ENCODE measurements around the gene PPP2R5A. TPM values are rescaled to one million over a fixed set of nuclear protein-coding genes. Genes with fewer than 3 reads are reported as not detected.

PPP2R5A gene
- total RNA-seq, 1 experiment from 2014 or later = 22.0 TPM

- Mint-ChIP-seq H3K36me3 (ENCODE audit: insufficient read depth in 1 of 3, low read depth in 3 of 3) (peaks cover 11 to 47% (median 44%) of the 10 kb centered on the region in 3 experiments; a peak in 6 of 7 replicates), H3K27me3 (ENCODE audit: low read depth) (no peaks in the 10 kb centered on the region), H3K4me1 (no peaks in the 10 kb centered on the region), H3K9me3 (no peaks in the 10 kb centered on the region; a peak in 1 of 5 replicates), H3K4me3 (no peak overlapping the region), H3K27ac (peak overlapping the region in 1 of 3 experiments; percentile 66; a peak in 2 of 7 replicates)
- H3K27ac ChIP-seq (ENCODE audit: insufficient read length, low read depth, low read length) = no peak overlapping the region
- no peaks in the 10 kb centered on the region for H3K23me2 ChIP-seq (ENCODE audit: insufficient read length, low read depth, low read length, poor library complexity, severe bottlenecking)
- no peak overlapping the region for H2BK12ac ChIP-seq (ENCODE audit: insufficient read length, low read depth, low read length)
- H2AK5ac ChIP-seq (ENCODE audit: insufficient read length, low read length) = no peak overlapping the region
- no peak overlapping the region for H2AFZ ChIP-seq (ENCODE audit: low read length)
- H3K56ac ChIP-seq (ENCODE audit: insufficient read length, low read depth, low read length) = no peak overlapping the region
- no peaks in the 10 kb centered on the region for H3K9me3 ChIP-seq (ENCODE audit: control insufficient read depth, low read depth, low read length)
- no peak overlapping the region for H4K5ac ChIP-seq (ENCODE audit: insufficient read length, low read depth, low read length)
- no peak overlapping the region for H2BK120ac ChIP-seq (ENCODE audit: low read depth, low read length, poor library complexity, severe bottlenecking)
- no peaks in the 10 kb centered on the region for H3K27me3 ChIP-seq (ENCODE audit: insufficient read depth, low read length)
- TF ChIP-seq, protein P1, sequence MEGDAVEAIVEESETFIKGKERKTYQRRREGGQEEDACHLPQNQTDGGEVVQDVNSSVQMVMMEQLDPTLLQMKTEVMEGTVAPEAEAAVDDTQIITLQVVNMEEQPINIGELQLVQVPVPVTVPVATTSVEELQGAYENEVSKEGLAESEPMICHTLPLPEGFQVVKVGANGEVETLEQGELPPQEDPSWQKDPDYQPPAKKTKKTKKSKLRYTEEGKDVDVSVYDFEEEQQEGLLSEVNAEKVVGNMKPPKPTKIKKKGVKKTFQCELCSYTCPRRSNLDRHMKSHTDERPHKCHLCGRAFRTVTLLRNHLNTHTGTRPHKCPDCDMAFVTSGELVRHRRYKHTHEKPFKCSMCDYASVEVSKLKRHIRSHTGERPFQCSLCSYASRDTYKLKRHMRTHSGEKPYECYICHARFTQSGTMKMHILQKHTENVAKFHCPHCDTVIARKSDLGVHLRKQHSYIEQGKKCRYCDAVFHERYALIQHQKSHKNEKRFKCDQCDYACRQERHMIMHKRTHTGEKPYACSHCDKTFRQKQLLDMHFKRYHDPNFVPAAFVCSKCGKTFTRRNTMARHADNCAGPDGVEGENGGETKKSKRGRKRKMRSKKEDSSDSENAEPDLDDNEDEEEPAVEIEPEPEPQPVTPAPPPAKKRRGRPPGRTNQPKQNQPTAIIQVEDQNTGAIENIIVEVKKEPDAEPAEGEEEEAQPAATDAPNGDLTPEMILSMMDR (conservative IDR thresholded peaks at IDR 0.05) = no peak
- no peak overlapping the region for H3K4me2 ChIP-seq (ENCODE audit: insufficient read depth, insufficient read length, low read length)
- no peak overlapping the region for H2BK20ac ChIP-seq (ENCODE audit: low read depth, low read length, poor library complexity, severe bottlenecking)
- H3K4me1 ChIP-seq (ENCODE audit: insufficient read depth, low read length) = no peaks in the 10 kb centered on the region
- no peak overlapping the region for H2BK15ac ChIP-seq (ENCODE audit: low read depth, low read length)
- no peak overlapping the region for H3T11ph ChIP-seq (ENCODE audit: low read length)
- no peaks in the 10 kb centered on the region for H4K20me1 ChIP-seq (ENCODE audit: control insufficient read depth, insufficient read depth, insufficient read length)
- no peak overlapping the region for H3K9ac ChIP-seq (ENCODE audit: extremely low read depth, insufficient read length, low read length)
- H4K91ac ChIP-seq (ENCODE audit: insufficient read length, low read depth, low read length) = no peak overlapping the region
- no peak overlapping the region for H3K14ac ChIP-seq (ENCODE audit: insufficient read depth, low read length)
- H3K79me2 ChIP-seq (ENCODE audit: insufficient read depth, low read length) = no peaks in the 10 kb centered on the region
- no peak overlapping the region for H3K18ac ChIP-seq (ENCODE audit: insufficient read length, low read depth, low read length)
- no peak overlapping the region for H4K8ac ChIP-seq (replicated peaks; ENCODE audit: insufficient read length, low read depth, low read length)
- H2BK5ac ChIP-seq (ENCODE audit: insufficient read length, low read length) = no peak overlapping the region
- no peak for DNase-seq
- no peaks in the 10 kb centered on the region for H3K79me1 ChIP-seq (ENCODE audit: insufficient read depth, low read depth, low read length, poor library complexity, severe bottlenecking)
- WGBS (ENCODE audit: extremely low coverage, insufficient read length, low lambda C conversion rate) = no CpG with 5 or more reads among the region's 5 CpGs
- no peak overlapping the region for H3K4ac ChIP-seq (ENCODE audit: low read depth, low read length)
- no peak overlapping the region for H3K23ac ChIP-seq (ENCODE audit: insufficient read length, low read depth, low read length)
Observed at GRCh38 chr1:212366901-212367300, 81.7 kb downstream of the PPP2R5A start.
